GM21529 (cell line): ENCODE data around the gene DAP3.

Experiments used
- ATAC-seq: cut with Tn5 transposase; IDR thresholded peaks from one replicate; pipeline ENCODE4 v1.9.1; 2021; ENCODE audit not compliant: unreplicated experiment

The DAP3 gene

DNA sequence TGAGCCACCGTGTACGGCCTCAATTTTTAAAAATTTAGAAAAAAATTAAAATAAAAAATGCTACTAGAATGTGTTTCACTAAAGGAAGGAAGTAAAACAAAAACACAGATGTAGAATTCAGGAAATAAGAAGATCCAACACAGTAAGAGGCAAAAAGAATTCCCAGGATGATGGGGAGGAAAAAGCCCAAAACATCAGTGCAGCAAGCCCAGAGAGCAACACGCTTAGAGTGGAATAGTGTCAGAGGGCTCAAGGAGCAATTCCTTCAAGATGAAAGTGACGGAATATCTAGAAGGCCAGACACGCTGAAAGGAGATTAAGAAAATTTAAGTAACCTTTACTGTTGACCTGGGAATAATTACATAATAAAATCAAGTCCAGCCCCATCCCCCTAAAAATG, 80.4 kb downstream of the DAP3 start:
- ATAC-seq: no peak

DNA sequence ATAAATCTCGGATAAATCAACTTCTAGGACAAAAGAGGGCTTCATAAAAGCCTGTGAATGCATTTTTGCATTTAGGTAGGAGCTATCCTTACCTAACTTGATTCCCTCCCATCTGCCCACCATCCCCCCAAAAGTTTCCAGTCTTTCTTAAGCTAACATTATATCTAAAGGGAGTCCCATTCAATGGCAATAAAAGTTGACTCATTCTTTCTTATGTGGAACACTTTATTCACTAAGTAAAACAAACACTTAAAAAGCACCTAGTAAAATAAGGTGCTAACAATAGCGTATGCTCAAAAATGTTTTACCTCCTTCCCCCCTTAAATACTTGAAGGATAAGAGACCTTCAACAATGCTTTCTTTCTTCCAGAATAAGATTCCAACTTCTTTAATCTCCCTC, 84.3 kb downstream of the DAP3 start:
- ATAC-seq: no peak

DNA sequence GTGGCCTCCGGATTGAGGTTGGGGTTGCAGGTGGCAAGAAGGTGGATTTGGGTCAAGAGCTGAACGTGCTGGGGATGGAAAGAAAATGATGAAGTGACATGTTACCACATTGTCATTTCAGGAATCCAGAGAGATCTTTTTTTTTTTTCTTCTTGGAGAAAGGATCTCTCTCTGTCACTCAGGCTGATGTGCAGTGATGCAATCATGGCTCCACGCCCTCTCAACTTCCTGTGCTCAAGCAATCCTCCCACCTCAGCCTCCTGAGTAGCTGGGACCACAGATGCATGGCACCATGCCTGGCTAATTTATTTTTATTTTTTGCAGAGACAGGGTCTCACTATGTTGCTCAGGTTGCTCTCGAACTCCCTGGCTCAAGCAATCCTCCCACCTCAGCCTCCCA, 87.5 kb downstream of the DAP3 start:
- no peak for ATAC-seq

DNA sequence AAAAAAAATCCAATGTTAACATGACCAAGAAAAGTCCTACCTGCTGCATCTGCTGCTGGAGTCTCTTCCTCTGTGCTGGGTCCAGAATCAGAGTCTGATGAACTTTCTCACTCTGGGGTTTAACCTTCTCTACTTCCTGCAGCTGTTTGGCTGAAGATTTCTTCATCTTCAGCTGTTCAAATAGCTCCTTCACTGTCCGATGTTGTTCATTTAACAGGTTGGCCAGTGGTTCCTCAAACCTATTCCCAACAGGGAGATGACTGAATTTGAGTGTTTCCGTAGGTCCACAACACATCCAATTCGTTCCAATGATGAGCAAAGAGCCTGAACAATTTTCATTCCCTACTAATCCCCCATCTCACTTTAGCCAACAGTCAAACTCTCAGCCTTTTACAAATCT, 88.7 kb downstream of the DAP3 start:
- no peak for ATAC-seq
